GM19324 (cell line): ENCODE measurements around the gene NLGN1.

ENCODE experiments used
- ATAC-seq: cut with Tn5 transposase; IDR thresholded peaks from one replicate; pipeline ENCODE4 v1.9.1; 2021; ENCODE audit warnings: mild to moderate bottlenecking, moderate library complexity; ENCODE audit not compliant: unreplicated experiment, low FRiP score

Gene NLGN1

GRCh38 chr3:173624086-173624485 lies 226.5 kb downstream of the NLGN1 start:
- no peak for ATAC-seq

GRCh38 chr3:173630849-173631248 lies 233.3 kb downstream of the NLGN1 start:
- no peak for ATAC-seq

GRCh38 chr3:173632945-173633344 lies 235.4 kb downstream of the NLGN1 start:
- no peak for ATAC-seq

- ATAC-seq, result no peak
Observed at GRCh38 chr3:173635826-173636225, 238.3 kb downstream of the NLGN1 start.

- no peak for ATAC-seq
Observed at GRCh38 chr3:173639098-173639497, 241.6 kb downstream of the NLGN1 start.

- ATAC-seq, result no peak
Observed at GRCh38 chr3:173641696-173642095, 244.2 kb downstream of the NLGN1 start.

- ATAC-seq, result no peak
Observed at GRCh38 chr3:173644086-173645082, 246.8 kb downstream of the NLGN1 start.

GRCh38 chr3:173650596-173650995 lies 253.1 kb downstream of the NLGN1 start:
- no peak for ATAC-seq

- ATAC-seq, result no peak
Observed at GRCh38 chr3:173652093-173652492, 254.5 kb downstream of the NLGN1 start.

GRCh38 chr3:173653781-173654180 lies 256.2 kb downstream of the NLGN1 start:
- ATAC-seq, result no peak

GRCh38 chr3:173659972-173660371 lies 262.4 kb downstream of the NLGN1 start:
- no peak for ATAC-seq

- ATAC-seq, result no peak
Observed at GRCh38 chr3:173660645-173661299, 263.2 kb downstream of the NLGN1 start.

- ATAC-seq, result no peak
Observed at GRCh38 chr3:173663696-173664111, 266.2 kb downstream of the NLGN1 start.

GRCh38 chr3:173676094-173676493 lies 278.6 kb downstream of the NLGN1 start:
- no peak for ATAC-seq

- no peak for ATAC-seq
Observed at GRCh38 chr3:173681188-173681678, 283.7 kb downstream of the NLGN1 start.

- ATAC-seq, result no peak
Observed at GRCh38 chr3:173685456-173685855, 287.9 kb downstream of the NLGN1 start.

- ATAC-seq, result no peak
Observed at GRCh38 chr3:173688216-173688842, 290.8 kb downstream of the NLGN1 start.

GRCh38 chr3:173690542-173691180 lies 293.1 kb downstream of the NLGN1 start:
- ATAC-seq, result no peak

GRCh38 chr3:173699353-173699752 lies 301.8 kb downstream of the NLGN1 start:
- ATAC-seq, result no peak

GRCh38 chr3:173700336-173700735 lies 302.8 kb downstream of the NLGN1 start:
- no peak for ATAC-seq
